ENCODE measurements around the gene GAK. TPM values are rescaled to one million over a fixed set of nuclear protein-coding genes. Genes with fewer than 3 reads are reported as not detected.

Gene GAK
- total RNA-seq, 3 donors from 2014 or later (not counting 1 experiment from before 2014, with no cell fraction given), result 349 to 358 (median 349) TPM

GRCh38 chr4:909821-910220 lies 22.3 kb downstream of the GAK start:
- H3K4me3 Mint-ChIP-seq, result no peak overlapping the region
- no peaks in the 10 kb centered on the region for H3K27me3 Mint-ChIP-seq (ENCODE audit: low read depth in 2 of 2)
- intact Hi-C loops (cut with micrococcal nuclease), result no loop called here
- TF ChIP-seq CTCF (IDR thresholded peaks at IDR 0.05), result no peak
- DNase-seq (no peak), ATAC-seq (no peak)
- 95% methylated on average over 12 of the region's 12 CpGs for WGBS (ENCODE audit: insufficient coverage)
- H3K4me1 ChIP-seq (ENCODE audit: control insufficient read depth, insufficient read depth, low read length), result peaks cover 7% of the 10 kb centered on the region
- H3K4me1 Mint-ChIP-seq, result peaks cover 11 to 29% of the 10 kb centered on the region in 2 donors
- no peaks in the 10 kb centered on the region for H3K9me3 Mint-ChIP-seq
- H3K36me3 ChIP-seq (ENCODE audit: control insufficient read depth, insufficient read depth, low read length), result peaks cover 41% of the 10 kb centered on the region
- H3K27me3 ChIP-seq (ENCODE audit: control insufficient read depth, insufficient read depth, low read length), result no peaks in the 10 kb centered on the region
- no peak overlapping the region for H3K27ac ChIP-seq (ENCODE audit: low read length)
- no peaks in the 10 kb centered on the region for H3K36me3 Mint-ChIP-seq
- peak overlapping the region in 1 of 2 donors; percentile 51 for H3K27ac Mint-ChIP-seq
- no peak overlapping the region for H3K4me3 ChIP-seq (ENCODE audit: low read length)
- H3K9me3 ChIP-seq (ENCODE audit: control insufficient read depth, insufficient read depth, low read length), result no peaks in the 10 kb centered on the region

GRCh38 chr4:909131-909571 lies 23.0 kb downstream of the GAK start:
- no peak overlapping the region for H3K4me3 Mint-ChIP-seq
- Histone ChIP-seq H3K36me3 (ENCODE audit: control insufficient read depth, insufficient read depth, low read length) (peaks cover 45% of the 10 kb centered on the region), H3K4me1 (ENCODE audit: control insufficient read depth, insufficient read depth, low read length) (peaks cover under 1% of the 10 kb centered on the region), H3K4me3 (ENCODE audit: low read length) (no peak overlapping the region), H3K9me3 (ENCODE audit: control insufficient read depth, insufficient read depth, low read length) (no peaks in the 10 kb centered on the region), H3K27me3 (ENCODE audit: control insufficient read depth, insufficient read depth, low read length) (no peaks in the 10 kb centered on the region), H3K27ac (ENCODE audit: low read length) (no peak overlapping the region)
- DNase-seq, result no peak
- peak overlapping the region in 1 of 2 donors; percentile 51 for H3K27ac Mint-ChIP-seq
- WGBS (ENCODE audit: insufficient coverage), result 98% methylated on average over 26 of the region's 26 CpGs
- peaks cover 8 to 24% of the 10 kb centered on the region in 2 donors for H3K4me1 Mint-ChIP-seq
- no peaks in the 10 kb centered on the region for H3K9me3 Mint-ChIP-seq
- no peaks in the 10 kb centered on the region for H3K36me3 Mint-ChIP-seq
- TF ChIP-seq CTCF (IDR thresholded peaks at IDR 0.05), result no peak
- intact Hi-C loops (cut with micrococcal nuclease), result no loop called here
- ATAC-seq, result no peak
- no peaks in the 10 kb centered on the region for H3K27me3 Mint-ChIP-seq (ENCODE audit: low read depth in 2 of 2)

- intact Hi-C loops (cut with micrococcal nuclease), result no loop called here
- Mint-ChIP-seq H3K4me1 (peaks cover 4 to 25% of the 10 kb centered on the region in 2 donors), H3K4me3 (no peak overlapping the region), H3K9me3 (no peaks in the 10 kb centered on the region), H3K27ac (no peak overlapping the region), H3K36me3 (no peaks in the 10 kb centered on the region), H3K27me3 (ENCODE audit: low read depth in 2 of 2) (no peaks in the 10 kb centered on the region)
- Histone ChIP-seq H3K36me3 (ENCODE audit: control insufficient read depth, insufficient read depth, low read length) (peaks cover 46% of the 10 kb centered on the region), H3K9me3 (ENCODE audit: control insufficient read depth, insufficient read depth, low read length) (no peaks in the 10 kb centered on the region), H3K27me3 (ENCODE audit: control insufficient read depth, insufficient read depth, low read length) (no peaks in the 10 kb centered on the region), H3K27ac (ENCODE audit: low read length) (no peak overlapping the region), H3K4me3 (ENCODE audit: low read length) (no peak overlapping the region), H3K4me1 (ENCODE audit: control insufficient read depth, insufficient read depth, low read length) (no peaks in the 10 kb centered on the region)
- WGBS (ENCODE audit: insufficient coverage), result 94% methylated on average over 35 of the region's 35 CpGs
- DNase-seq, result no peak
- TF ChIP-seq CTCF (IDR thresholded peaks at IDR 0.05), result no peak
- no peak for ATAC-seq
Measured at GRCh38 chr4:907691-908425, 24.3 kb downstream of the GAK start.

- Histone ChIP-seq H3K9me3 (ENCODE audit: control insufficient read depth, insufficient read depth, low read length) (no peaks in the 10 kb centered on the region), H3K4me3 (ENCODE audit: low read length) (no peak overlapping the region), H3K4me1 (ENCODE audit: control insufficient read depth, insufficient read depth, low read length) (no peaks in the 10 kb centered on the region), H3K36me3 (ENCODE audit: control insufficient read depth, insufficient read depth, low read length) (peaks cover 41% of the 10 kb centered on the region), H3K27ac (ENCODE audit: low read length) (no peak overlapping the region), H3K27me3 (ENCODE audit: control insufficient read depth, insufficient read depth, low read length) (no peaks in the 10 kb centered on the region)
- no peak for ATAC-seq
- intact Hi-C loops (cut with micrococcal nuclease), result no loop called here
- no peak for DNase-seq
- Mint-ChIP-seq H3K4me1 (peaks cover 0 to 30% of the 10 kb centered on the region in 2 donors), H3K27ac (peak overlapping the region; percentile 23 to 84), H3K9me3 (no peaks in the 10 kb centered on the region), H3K4me3 (no peak overlapping the region), H3K27me3 (ENCODE audit: low read depth in 2 of 2) (no peaks in the 10 kb centered on the region), H3K36me3 (no peaks in the 10 kb centered on the region)
- TF ChIP-seq CTCF (IDR thresholded peaks at IDR 0.05), result no peak
- 97% methylated on average over 7 of the region's 7 CpGs for WGBS (ENCODE audit: insufficient coverage)
Measured at GRCh38 chr4:907103-907400, 25.1 kb downstream of the GAK start.

Data from natural killer cell (primary cell).